ENCODE data around the gene CXCR4.
"Not testable (repeated sequence)": the region's sequence is repeated elsewhere in the genome, so short reads cannot be mapped to it uniquely, and the experiment has no call there.

The CXCR4 gene

DNA sequence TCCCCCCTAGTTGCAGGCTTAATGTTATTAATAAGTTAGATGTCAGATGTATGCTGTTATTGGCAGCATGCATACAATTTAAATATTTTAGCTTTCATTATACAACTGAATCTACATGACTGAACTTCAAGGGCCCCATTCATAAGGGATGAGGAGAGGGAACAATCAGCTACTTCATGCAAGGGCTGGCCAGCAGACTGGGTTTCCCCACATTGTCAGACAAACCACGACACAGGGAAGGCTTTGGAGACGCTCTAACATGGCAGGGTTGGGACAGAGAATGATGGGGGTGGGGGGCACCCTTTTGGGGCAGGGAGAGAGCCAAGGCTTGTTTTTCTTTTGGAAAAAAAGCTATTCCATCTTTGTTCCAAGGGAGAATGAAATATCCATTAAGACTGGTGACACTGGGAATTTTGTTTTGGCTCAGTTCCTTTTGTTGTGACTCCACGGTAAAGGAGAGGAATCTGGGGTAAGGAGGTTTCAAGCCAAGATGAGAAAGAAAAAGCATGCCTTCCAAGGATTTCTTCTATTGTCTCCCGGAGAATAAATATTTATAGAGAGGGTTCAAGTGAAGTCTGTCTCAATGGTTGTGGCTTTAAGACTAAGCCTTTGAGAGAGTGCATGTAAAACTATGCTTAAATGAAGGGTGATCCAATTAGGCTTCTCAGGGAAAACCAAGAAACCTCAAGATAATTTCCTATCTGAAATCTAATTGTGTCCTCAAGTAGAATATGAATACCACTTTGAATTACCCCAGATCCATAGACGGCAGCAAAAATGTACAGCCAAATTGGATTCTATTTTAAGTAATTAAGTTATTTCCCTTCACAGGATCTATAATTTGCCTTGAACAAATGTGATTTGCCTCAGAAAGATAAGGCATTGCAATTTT, 5.4 kb downstream of the CXCR4 start:
- DNase-seq: no peak

DNA sequence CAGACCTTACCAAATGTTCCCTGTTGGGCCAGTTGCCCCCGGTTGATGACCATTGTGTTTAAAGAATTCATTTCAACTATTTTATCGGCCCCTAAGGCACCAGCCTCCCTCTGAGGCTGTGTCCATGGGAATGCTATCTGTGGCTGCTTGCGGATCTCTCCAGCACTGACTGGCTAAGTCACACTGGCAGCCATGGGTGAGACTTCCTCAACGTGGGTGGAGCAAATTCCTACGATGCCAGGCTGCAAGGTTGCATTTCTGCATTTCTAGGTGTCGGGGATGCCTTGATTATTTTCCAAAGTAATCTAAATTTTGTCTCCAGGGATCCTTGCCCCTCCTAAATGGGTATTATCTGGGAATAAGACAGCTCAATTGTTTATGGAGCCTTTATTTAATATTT, 6.2 kb downstream of the CXCR4 start:
- no peak for DNase-seq

DNA sequence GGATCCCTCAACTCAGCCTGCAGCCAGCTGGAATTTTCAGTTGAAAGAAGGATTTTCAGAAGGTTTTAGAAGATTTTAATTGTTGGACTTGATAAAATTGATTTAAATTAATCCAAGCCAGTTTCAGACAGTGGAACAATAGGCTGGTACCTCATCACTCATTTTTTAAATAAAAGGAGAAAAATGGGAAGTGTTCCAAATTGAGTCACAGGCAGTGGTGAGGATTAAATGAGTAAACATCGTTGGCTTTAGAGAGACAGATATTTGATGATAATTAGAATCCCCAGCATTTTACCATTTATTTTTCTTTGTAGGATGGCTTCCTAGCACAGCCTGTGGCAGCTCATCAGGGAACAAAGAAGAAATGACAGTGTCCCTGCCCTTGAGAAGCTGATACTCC, 7.4 kb downstream of the CXCR4 start:
- no peak for DNase-seq

DNA sequence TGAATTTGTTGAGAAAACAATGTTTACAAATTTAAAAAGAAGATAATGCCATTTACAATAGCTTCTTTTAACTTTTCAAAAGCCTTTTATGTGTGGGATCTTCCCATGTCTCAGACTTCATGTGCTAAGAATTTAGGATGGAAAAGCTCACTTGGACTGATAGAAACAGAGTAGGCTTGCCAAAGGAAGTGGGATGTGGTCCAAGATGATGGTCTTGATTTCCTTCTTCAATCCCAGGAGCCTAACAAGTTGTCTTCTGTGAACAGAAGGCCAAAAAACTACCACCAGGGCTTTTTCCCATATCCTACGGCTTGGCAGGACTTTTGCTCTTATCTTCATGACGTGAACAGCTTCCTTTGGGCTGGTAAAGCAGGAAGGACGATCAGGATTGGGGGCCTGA, 9.5 kb downstream of the CXCR4 start:
- no peak for DNase-seq

DNA sequence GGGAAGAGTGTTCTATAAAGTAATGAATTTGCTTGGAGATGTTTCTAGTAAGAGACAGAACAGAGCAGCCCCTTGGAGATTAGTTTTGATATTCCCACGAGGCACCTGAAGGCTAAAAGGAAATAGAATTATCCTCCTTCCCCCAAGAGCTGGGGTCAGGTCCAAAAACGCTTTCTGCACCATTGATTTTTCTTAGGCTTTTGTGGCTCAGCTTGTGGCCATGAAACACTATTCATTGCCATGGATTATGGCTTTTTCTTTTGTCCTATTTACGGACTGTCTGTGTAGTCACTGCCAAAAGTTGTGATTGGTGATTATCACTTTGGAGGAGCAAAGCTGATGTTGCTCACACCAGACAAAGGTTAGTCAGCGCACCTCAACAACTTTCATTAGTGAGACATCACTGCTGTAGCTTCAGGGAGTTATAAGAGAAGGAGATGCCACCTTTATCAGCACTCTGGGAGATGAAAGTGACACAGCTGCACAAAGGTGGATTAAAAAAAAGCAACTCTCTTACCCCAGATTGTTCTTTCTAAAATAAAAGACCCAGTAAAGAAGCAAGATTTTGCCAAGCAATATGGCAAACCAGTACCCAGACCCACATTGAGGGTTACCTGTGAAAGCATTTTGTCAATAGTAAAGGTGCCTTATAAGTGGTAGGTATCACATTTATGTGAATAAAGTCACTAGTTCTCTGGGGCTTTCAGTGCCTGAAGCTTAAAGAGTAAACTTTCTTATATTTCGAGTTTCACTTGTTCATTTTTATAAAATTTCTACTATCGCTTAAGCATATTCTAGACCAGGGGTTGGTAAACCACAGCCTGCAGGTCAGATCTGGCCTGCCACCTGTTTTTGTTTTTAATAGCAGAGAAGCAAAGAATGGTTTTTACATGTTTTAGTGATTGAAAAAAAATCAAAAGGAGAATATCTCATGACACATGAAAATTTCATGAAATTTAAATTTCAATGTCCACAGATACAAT, 10.6 kb downstream of the CXCR4 start:
- no peak for DNase-seq

DNA sequence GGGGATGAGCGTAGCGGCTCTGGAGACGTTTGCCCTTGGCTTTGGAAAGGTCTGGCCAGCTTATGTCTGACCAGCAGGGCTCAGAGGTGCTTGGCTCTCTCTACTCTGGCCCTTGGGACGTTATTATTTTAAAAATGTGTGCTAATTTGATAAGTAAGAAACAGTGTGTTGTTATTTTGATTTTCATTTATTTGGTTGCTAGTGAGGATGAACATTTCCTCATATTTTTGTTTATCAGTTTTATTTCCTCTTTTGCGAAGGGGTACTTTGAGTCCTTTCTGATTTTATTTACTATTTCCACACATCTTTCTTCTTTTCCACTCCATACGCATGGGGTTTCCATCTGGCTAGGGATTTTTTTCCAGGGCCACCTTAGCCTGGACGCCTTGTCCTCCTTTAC, 11.4 kb downstream of the CXCR4 start:
- no peak for DNase-seq

DNA sequence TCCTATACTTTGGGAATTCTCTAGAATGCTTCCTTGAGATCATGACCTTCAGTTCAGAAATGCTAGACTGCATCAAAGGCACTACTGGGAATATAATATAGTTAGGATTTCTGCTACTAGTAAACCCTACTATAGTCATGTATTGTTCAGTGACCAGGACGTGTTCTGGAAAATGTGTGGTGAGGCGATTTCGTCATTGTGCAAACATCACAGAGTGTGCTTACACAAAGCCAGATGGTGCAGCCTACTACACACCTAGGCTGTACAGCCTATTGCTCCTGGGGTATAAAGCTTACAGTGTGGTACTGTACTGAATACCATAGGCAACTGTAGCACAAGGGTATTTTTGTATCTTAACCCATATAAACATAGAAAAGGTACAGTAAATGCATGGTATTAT, 13.0 kb downstream of the CXCR4 start:
- DNase-seq: no peak

DNA sequence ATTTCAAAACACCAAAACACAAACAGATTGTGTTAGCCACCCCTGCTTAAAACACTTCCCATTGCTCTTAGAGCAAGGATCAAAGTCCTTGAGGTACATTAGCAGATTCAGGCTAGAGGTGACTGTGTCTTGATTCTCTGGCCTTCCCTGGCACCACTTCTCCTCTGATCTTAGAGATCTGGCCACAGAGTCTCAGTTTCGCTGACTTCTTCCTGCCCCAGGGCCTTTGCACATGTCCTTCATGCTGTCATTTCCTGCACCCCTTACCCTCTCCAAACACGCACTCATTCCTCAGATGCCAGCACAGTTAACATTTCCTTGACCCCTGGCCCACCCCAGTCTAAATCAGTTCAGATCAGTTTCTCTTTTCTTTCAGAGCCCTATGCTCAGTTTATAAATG, 16.9 kb downstream of the CXCR4 start:
- no peak for DNase-seq

DNA sequence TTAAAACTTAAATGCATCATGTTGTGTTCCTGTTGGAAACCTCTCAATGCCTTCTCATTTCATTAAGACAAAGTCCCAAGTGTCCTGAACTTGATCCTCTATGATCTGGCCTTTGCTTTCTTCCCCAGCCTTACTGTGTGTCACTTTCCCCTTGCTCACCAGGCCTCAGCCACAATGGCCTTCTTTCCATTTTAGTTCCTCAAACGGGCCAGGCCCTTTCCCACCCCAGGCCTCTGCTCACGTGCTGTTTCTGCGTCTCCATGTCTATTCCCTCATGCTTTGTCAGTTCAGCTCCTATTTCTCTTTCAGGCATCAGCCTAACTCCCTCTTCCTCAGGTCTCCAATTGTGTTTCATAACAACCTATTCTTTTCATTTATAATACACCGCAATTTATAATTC, 19.5 kb downstream of the CXCR4 start:
- DNase-seq: no peak

DNA sequence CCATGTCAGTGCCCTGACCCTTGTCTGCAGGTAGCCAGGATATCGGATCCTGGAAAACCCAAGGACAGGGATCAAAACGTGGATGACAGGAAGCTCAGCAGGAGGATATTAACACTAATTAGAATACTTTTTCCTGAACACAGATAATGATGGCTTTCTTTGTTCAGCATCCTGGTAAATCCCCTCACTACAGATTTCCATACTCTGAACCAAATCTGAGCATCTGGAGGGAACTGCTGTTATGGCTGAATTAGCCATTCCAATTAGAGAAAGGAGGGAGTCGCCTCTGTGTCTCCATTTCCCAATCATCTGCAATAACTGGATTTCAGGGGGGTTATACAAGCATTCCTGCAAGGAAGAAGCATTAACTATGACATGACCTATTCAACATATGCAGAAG, 24.4 kb downstream of the CXCR4 start:
- DNase-seq: no peak

DNA sequence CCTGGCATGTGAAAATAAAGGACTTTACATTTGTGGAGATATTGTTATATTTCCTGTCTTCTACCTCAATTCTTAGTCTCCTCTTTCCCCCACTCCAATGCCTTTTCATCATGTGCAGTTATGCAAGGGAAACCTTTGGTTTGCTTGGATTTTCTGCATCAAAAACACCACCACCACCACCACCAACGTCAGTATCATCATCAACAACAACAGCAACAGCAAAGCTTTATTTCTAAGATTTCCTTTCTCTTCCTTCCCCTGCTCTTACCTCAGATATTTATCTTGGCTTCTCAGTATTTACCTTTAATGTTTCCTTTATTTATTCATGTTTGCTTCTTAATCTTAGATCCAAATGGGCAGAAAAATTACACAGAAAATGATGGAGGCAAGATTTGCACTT, 26.1 kb downstream of the CXCR4 start:
- no peak for DNase-seq

DNA sequence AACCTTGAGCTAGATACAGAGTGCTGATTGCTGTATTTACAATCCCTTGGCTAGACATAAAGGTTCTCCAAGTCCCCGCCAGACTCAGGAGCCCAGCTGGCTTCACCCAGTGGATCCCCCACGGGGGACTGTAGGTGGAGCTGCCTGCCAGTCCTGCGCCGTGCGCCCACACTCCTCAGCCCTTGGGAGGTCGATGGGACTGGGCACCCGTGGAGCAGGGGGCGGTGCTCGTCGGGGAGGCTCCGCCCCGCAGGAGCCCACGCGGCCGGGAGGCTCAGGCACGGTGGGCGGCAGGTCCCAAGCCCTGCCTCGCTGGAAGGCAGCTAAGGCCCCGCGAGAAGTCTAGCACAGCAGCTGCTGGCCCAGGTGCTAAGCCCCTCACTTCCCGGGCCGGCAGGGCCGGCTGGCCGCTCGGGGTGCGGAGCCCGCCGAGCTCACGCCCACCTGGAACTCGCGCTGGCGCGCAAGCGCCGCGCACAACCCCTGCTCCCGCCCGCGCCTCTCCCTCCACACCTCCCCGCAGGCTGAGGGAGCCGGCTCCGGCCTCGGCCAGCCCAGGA, 30.0 kb downstream of the CXCR4 start:
- DNase-seq: not testable (repeated sequence)

DNA sequence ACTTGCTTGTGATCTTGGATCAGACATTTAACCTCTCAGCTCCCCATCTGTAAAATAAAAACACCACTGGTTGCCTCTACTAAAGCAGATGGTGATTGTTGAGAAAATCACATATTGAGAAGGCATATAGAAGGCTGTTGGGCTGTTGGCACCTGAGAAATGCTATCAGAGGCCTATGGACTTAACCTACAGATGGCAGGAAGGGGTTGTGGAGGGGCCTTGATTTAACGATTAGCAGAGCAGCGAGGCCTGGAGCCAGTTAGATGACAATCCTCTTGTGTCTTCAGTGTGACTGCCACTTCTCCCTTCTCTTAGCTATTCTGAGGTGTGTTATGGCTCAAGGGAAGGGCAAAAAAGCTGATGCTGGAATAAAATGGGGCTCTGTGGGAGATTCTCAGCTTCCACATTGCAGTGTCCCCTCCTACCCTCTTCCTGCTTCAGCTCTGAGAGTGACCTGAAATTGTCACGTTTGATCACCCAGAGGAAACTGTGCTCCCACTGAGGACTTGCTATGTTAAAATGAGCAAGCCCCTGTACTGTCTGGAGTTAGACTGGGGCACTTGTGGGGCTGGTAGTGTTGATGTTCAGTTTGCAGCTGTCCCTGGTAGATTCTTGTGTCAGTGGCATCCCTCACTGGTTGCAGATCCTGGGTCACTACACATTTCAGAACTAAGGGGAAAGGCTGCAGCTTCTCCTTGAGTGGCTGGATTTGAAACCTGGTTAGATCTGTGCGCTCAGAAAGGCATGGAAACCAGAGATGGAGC, 31.5 kb downstream of the CXCR4 start:
- DNase-seq: no peak

DNA sequence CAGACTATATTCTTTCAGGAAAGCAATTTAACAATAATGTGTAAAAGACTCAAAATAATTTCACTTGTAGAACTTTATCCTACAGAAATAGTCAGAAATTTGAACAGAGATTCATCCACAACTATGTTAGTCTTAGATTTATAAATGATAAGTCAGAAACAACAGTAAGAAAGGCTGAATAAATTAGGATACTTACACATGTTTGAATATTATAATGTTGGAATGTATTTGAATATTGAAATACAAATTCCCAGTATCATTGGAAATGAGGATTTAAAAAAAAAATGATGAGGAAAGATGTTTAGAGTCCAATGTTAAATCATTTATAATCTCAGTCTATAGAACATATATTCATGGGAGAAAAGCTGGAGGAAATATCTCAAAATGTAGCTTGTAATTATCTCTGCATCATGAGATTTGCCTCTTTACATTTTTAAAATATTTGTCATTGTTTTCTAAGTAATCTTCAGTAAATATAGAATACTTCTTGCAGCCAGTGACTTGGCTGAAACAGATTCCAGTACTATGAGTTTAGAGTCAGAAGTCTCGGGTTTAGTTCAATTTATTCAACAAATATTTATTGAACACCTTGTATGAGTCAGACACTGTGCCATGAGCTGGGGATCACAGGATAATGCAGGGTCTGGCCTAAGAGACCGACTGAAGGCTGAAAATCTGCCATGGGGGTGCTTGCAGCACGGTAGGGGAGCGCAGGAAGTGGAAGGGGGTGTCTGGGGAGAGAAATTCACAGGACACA, 32.3 kb downstream of the CXCR4 start:
- DNase-seq: no peak

DNA sequence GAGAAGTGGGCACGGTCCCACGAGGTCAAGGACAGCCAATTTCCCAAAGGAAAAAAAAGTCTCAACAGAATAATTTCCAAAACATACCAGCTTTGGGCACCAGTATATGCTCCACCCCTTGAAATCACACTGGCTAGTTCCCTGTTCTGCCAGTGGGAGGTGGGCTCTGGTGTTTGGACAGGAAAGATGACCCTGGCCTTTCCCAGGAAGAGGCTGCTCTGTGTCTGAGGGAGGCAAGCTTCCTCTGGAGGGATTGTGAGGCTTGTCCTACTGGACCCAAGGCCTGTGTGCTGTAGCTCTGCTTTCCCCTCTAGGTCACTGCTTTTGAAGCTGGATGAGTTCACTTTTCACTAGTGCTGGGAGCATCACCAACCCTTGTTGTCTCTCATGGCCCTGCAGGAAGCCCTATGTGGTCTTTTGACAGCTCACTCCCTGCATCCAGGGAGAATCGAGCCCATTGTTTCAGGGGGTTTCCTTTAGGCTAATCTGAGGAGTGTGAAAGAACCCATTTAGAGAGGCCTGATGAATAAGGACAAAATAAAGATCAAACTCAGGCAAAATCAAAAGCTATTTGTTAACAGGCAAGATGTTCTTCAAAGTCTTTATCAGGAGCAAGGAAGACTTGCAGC, 36.3 kb downstream of the CXCR4 start:
- DNase-seq: no peak

DNA sequence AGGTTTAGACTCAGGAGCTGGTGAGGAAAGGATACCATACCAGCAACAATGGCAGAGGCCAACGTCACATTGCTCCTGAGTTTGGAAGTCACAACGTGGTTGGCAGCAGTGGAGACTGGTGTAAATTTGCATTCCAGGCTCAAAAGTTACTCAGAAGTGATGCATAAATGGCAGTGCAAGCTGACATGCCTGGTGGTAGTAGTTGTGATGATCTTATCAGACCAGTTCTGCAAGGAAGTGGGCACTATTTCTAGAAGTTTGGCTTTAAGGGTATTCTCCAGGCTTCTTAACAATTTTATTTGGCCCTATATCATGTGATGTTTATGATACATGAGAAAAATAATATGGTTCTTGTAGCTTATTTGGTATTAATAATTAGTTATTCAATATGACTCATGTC, 37.8 kb downstream of the CXCR4 start:
- no peak for DNase-seq

DNA sequence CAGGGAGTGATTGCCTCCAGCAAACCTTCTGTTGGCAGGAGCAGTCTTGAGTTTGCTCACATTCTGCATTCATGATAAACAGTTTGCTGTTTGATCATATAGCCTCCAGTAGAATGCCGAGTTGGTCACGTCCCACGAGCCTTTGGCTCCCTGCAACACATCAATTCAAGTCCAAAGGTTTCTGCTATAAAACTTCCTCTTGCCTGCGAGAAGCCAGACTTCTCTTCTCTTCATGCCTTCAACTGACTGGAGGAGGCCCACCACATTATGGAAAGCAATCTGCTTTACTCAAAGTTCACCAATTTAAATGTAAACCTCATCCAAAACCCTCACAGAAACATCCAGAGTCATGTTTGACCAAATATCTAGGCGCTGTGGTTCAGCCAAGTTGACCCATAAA, 40.8 kb downstream of the CXCR4 start:
- no peak for DNase-seq

DNA sequence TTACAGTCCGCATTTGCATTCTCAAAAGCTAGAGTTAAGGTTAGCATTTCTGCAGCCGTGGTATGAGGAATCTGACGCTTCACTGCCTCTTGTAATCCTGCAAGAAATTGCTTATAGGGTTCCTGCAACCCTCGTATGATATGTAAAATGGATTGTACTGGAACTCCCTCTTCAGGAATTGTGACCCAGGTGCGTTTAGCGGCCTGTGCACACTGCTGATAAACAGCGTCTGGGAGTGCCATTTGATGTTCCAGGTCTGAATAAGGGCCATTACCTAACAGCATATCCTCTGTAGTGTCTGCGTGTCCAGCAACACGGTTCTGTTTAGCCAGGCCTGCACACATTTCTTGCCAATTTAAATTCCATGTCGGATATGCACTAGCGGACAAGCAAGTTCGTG, 42.5 kb downstream of the CXCR4 start:
- no peak for DNase-seq

DNA sequence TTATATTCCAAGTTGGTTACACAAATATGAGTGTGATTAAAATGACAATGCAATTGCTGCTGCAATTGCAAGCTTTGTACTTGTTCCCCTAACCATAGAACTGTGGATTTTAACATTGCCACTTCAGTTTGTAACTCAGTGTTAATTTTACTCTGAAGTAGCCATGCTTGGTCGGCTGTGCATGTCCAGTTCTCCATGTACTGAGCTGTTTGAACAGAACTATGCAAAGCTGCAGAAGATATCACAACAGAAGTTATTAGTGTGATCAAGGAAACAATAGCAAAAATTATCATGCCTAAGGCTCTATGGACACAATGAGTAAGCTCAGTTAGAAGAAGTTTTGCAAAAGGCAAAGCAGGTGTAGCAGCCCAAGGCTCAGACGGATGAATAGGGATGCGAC, 45.3 kb downstream of the CXCR4 start:
- DNase-seq: no peak

DNA sequence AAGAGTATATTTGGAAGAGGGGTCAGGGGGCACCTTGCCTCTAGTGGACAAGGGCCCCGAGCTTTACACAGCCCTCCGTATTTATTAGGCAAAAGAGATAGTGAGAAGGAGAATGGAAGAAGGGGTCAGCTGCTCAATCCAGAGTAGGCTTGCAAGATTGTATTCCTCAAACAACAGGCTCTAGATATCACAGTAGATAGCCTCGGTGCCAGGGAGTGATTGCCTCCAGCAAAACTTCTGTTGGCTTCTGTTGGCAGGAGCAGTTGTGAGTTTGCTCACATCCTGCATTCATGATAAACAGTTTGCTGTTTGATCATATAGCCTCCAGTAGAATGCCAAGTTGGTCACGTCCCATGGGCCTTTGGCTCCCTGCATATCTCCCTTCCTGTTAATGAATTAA, 46.1 kb downstream of the CXCR4 start:
- DNase-seq: not testable (repeated sequence)

DNA sequence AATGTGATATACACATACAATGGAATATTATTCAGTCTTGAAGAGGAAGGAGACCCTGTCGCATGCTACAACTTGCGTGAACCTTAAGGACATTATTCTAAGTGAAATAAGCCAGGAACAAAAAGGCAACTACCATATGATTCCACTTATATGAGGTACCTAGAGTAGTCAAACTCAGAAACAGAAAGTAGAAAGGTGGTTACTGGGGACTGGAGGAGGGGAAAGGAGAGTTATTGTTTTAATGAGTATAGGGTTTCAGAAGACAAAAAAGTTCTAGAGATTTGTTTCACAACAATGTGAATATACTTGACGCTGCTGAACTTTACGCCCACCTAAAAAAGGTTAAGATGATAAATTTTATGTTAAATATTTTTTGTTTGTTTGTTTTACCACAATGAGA, 47.0 kb downstream of the CXCR4 start:
- DNase-seq: no peak

DNA sequence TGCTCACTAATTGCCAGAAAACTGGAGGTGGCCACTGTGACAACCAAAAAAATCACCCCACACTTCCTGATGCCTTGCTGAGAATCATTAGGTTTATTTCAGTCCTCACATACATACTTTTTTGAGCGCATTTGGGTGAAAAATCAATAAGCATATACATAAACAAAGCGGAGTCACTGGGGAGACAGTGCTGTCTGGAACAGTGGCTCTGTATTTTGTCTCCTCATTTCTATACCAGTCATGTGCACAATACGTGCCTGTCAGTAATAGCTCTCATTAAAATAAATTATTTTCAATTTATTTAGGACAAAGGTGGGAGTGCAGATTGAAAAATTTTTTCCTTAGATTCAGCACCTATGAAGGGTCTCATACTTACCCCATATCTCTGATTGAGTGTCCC, 48.2 kb downstream of the CXCR4 start:
- DNase-seq: no peak
